HCT116 (cell line): ENCODE data around the gene ADAMTSL2. TPM values are rescaled to one million over a fixed set of nuclear protein-coding genes. Genes with fewer than 3 reads are reported as not detected.

ENCODE experiments used
- ATAC-seq: fragments of 200-7000 bp; cut with Tn5 transposase; 2 replicates; pipeline ENCODE4 v1.9.1; 2020; ENCODE audit warnings: mild to moderate bottlenecking, moderate library complexity
- BruUV-seq: library from RNA; stranded (reverse); fragments of 400-500 nt; replicated peaks from 2 replicates; lab custom pipeline; 2021; lab: Mats Ljungman, UMichigan
- CTCF ChIA-PET: fragments of 300-600 bp; sonication (Branson Sonifier 250); formaldehyde crosslinking; loops from one replicate; lab custom pipeline; 2021; ENCODE audit warnings: antibody characterized with exemption; lab: Charles Lee
- POLR2A ChIA-PET: fragments of 300-600, 350-600 bp; sonication (Branson Sonifier 250); formaldehyde crosslinking; loops from one replicate; lab custom pipeline; 2021; ENCODE audit warnings: antibody characterized with exemption; lab: Charles Lee
- RAD21 ChIA-PET, 2 experiments: fragments of 300-600 bp; sonication (Branson Sonifier 250); formaldehyde crosslinking; loops; one replicate each; lab custom pipeline; 2023; ENCODE audit warnings: low total read pairs in 2 of 2; ENCODE audit not compliant: uncharacterized antibody in 2 of 2, unreplicated experiment in 2 of 2, low non-redundant PET in 1 of 2; lab: Charles Lee
- DNase-seq: peaks from one replicate; pipeline ENCODE4 v3.0.0-alpha.2; 2010; ENCODE audit warnings: low read depth, low spot score
- H2AFZ ChIP-seq: fragments of 200-600 bp; shearing (Covaris generic), sonication (generic); 2 replicates; pipeline ENCODE4 v1.6.1; 2017; ENCODE audit warnings: low read depth, mixed run types, mixed read lengths, antibody characterized with exemption, low read length; ENCODE audit not compliant: poor library complexity, severe bottlenecking
- H3K27ac ChIP-seq: 2 replicates; pipeline ENCODE4 v1.5.1; 2012; ENCODE audit warnings: low read depth, low read length
- H3K27me3 ChIP-seq: fragments of 200-600 bp; sonication (generic); 2 replicates; pipeline ENCODE4 v1.6.1; 2016; ENCODE audit warnings: mixed run types, low read length, mixed read lengths; ENCODE audit not compliant: insufficient read depth
- H3K36me3 ChIP-seq, 2 experiments: fragments of 200-500 bp in 1 of 2; fragments of 200-600 bp in 1 of 2; sonication (Bioruptor generic) in 1 of 2; sonication (generic) in 1 of 2; 2 replicates each; pipeline versions ENCODE4 v1.5.1 to v1.6.1; 2014 to 2016; ENCODE audit warnings: low read length in 2 of 2, inconsistent platforms in 1 of 2, mixed read lengths in 1 of 2, mixed run types in 1 of 2; ENCODE audit not compliant: insufficient read depth in 2 of 2, control insufficient read depth in 1 of 2
- H3K4me1 ChIP-seq, 2 experiments: fragments of 200-600 bp in 1 of 2; sonication (generic) in 1 of 2; 2 replicates each; pipeline versions ENCODE4 v1.5.1 to v1.6.1; 2012 to 2017; ENCODE audit warnings: low read length in 2 of 2, inconsistent platforms in 1 of 2, mild to moderate bottlenecking in 1 of 2, mixed read lengths in 1 of 2, mixed run types in 1 of 2, moderate library complexity in 1 of 2; ENCODE audit not compliant: insufficient read depth in 2 of 2, control insufficient read depth in 1 of 2
- H3K4me2 ChIP-seq: fragments of 200-600 bp; sonication (generic); 2 replicates; pipeline ENCODE4 v1.6.1; 2017; ENCODE audit warnings: mixed run types, low read length, mixed read lengths
- H3K4me3 ChIP-seq, 2 experiments: fragments of 200-600 bp in 1 of 2; sonication (generic) in 1 of 2; replicated peaks in 1 of 2; 2 replicates each; pipeline ENCODE4 v1.5.1; 2011 to 2016; ENCODE audit warnings: low read length in 2 of 2, control low read depth in 1 of 2, low read depth in 1 of 2, mild to moderate bottlenecking in 1 of 2, mixed read lengths in 1 of 2, mixed run types in 1 of 2
- H3K79me2 ChIP-seq: fragments of 200-600 bp; sonication (generic); 2 replicates; pipeline ENCODE4 v1.6.1; 2017; ENCODE audit warnings: mild to moderate bottlenecking, mixed run types, low read length, moderate library complexity, mixed read lengths; ENCODE audit not compliant: insufficient read depth
- H3K9ac ChIP-seq: fragments of 200-600 bp; sonication (generic); 2 replicates; pipeline ENCODE4 v1.6.1; 2016; ENCODE audit warnings: low read length, mixed read lengths
- H3K9me2 ChIP-seq: fragments of 200-600 bp; sonication (generic), shearing (Covaris generic); 2 replicates; pipeline ENCODE4 v1.6.1; 2017; ENCODE audit warnings: mixed run types, mild to moderate bottlenecking, moderate library complexity; ENCODE audit not compliant: insufficient read depth
- H3K9me3 ChIP-seq, 2 experiments: fragments of 200-500 bp in 1 of 2; fragments of 200-600 bp in 1 of 2; sonication (Bioruptor generic) in 1 of 2; sonication (generic) in 1 of 2; 2 replicates each; pipeline ENCODE4 v1.6.1; 2014 to 2017; ENCODE audit warnings: low read length in 2 of 2, mixed read lengths in 2 of 2, inconsistent platforms in 1 of 2, low read depth in 1 of 2, mild to moderate bottlenecking in 1 of 2, mixed run types in 1 of 2, moderate library complexity in 1 of 2; ENCODE audit not compliant: control insufficient read depth in 1 of 2, insufficient read depth in 1 of 2
- H4K20me1 ChIP-seq: fragments of 200-600 bp; sonication (generic), shearing (Covaris generic); 2 replicates; pipeline ENCODE4 v1.6.1; 2017; ENCODE audit warnings: mixed run types, mild to moderate bottlenecking, moderate library complexity; ENCODE audit not compliant: insufficient read depth
- CBX3 ChIP-seq: IDR thresholded peaks from 2 replicates; pipeline ENCODE4 v1.6.1; 2012; ENCODE audit warnings: low read depth
- CEBPB ChIP-seq: IDR thresholded peaks from 2 replicates; pipeline ENCODE4 v1.6.1; 2012; ENCODE audit warnings: low read depth
- EGR1 ChIP-seq: IDR thresholded peaks from 2 replicates; pipeline ENCODE4 v1.6.1; 2012; ENCODE audit warnings: low read depth
- ELF1 ChIP-seq: IDR thresholded peaks from 2 replicates; pipeline ENCODE4 v1.6.1; 2012; ENCODE audit warnings: low read depth, borderline replicate concordance
- EZH2 ChIP-seq: fragments of 200-600 bp; sonication (generic); IDR thresholded peaks from 2 replicates; pipeline ENCODE4 v1.6.1; 2017; ENCODE audit warnings: antibody characterized with exemption, mixed run types
- EZH2phosphoT487 ChIP-seq: fragments of 200-600 bp; IDR thresholded peaks from 2 replicates; pipeline ENCODE4 v1.6.1; 2018; ENCODE audit warnings: antibody characterized with exemption, borderline replicate concordance
- JUND ChIP-seq: IDR thresholded peaks from 2 replicates; pipeline ENCODE4 v1.6.1; 2012
- POLR2A ChIP-seq: IDR thresholded peaks from 2 replicates; pipeline ENCODE4 v1.7.0; 2011; ENCODE audit warnings: borderline replicate concordance; ENCODE audit not compliant: insufficient read depth, insufficient read length; ENCODE audit errors: extremely low read depth
- POLR2AphosphoS5 ChIP-seq: IDR thresholded peaks from 2 replicates; pipeline ENCODE4 v1.6.1; 2011; ENCODE audit warnings: mild to moderate bottlenecking, low read depth, low read length, moderate library complexity
- SIN3A ChIP-seq: IDR thresholded peaks from 2 replicates; pipeline ENCODE4 v1.6.1; 2012; ENCODE audit warnings: low read depth
- SP1 ChIP-seq: IDR thresholded peaks from 2 replicates; pipeline ENCODE4 v1.6.1; 2012; ENCODE audit warnings: low read depth
- TCF7L2 ChIP-seq: IDR thresholded peaks from 2 replicates; pipeline ENCODE4 v1.7.0; 2011; ENCODE audit warnings: borderline replicate concordance, inconsistent platforms; ENCODE audit not compliant: insufficient read depth, insufficient read length; ENCODE audit errors: extremely low read depth
- ZFX ChIP-seq: fragments of 450-650 bp; IDR thresholded peaks from 2 replicates; pipeline ENCODE4 v1.6.1; 2017
- intact Hi-C: fragments of 100-400 bp; cut with micrococcal nuclease; formaldehyde crosslinking; loops from 2 replicates; pipeline ENCODE4 v1.10.0; 2022
- total RNA-seq: library from RNA; stranded (reverse); gene quantifications from one replicate; pipeline ENCODE4 v1.2.1, GENCODE V29; 2021; ENCODE audit not compliant: unreplicated experiment
- TF ChIP-seq, protein P1 (sequence below): IDR thresholded peaks from 2 replicates; pipeline ENCODE4 v1.6.1; 2012
- TF ChIP-seq, protein P2 (sequence below), 3 experiments: fragments of 200-600 bp in 1 of 3; sonication (generic) in 1 of 3; IDR thresholded peaks in 2 of 3; conservative IDR thresholded peaks in 1 of 3; 2 replicates each; pipeline ENCODE4 v1.5.1; 2012 to 2017; ENCODE audit warnings: low read depth in 2 of 3, low read length in 2 of 3, antibody characterized with exemption in 1 of 3, borderline replicate concordance in 1 of 3, control low read depth in 1 of 3, mild to moderate bottlenecking in 1 of 3, mixed read lengths in 1 of 3, mixed run types in 1 of 3, moderate library complexity in 1 of 3; ENCODE audit not compliant: insufficient read depth in 1 of 3
- TF ChIP-seq, protein P3 (sequence below): IDR thresholded peaks from 2 replicates; pipeline ENCODE4 v1.6.1; 2012
- TF ChIP-seq, protein P4 (sequence below): IDR thresholded peaks from 2 replicates; pipeline ENCODE4 v1.6.1; 2011; ENCODE audit warnings: mild to moderate bottlenecking, low read length, moderate library complexity; ENCODE audit not compliant: insufficient replicate concordance; ENCODE audit errors: extremely low read depth

Gene ADAMTSL2
- total RNA-seq, 1 experiment from 2014 or later, result not detected

DNA sequence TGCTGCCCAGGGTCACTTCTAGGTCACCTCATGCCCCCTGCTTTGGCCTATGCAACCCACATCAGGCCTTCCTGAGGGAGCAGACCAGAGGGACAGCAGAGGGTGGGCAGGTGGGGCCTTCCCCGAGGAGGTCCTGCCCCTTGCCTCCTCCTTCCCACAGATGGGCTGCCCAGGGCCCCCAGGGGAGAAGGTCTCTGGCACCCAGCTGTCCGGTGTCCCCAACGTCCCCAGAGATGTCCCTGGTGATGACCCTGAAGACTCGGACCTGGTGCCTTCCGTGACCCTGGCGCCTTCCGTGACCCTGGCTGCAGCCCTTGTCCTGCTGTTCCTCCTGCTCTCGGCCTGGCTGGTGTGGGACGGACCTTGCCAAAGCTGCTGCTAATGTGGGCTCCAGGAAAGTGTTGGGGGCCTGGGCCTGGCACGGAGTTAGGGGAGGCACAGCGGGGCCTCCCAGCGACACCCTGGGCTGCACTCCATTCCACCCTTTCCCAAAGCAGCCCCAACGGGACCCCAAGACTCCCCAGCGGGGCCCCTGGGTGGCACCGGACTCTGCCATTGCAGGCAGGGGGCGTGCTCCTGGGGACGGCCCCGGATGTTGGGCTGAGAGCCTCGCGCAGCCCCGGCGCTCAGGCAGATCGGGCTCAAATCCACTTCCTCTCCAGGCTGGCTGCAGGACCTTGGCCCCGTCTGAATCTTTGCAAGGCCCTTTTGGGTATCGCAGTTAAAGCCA lies 48.8 kb upstream of the ADAMTSL2 start:
- H3K4me1 ChIP-seq, result peaks cover 17 to 22% of the 10 kb centered on the region in 2 experiments; a peak in 3 of 4 replicates
- H3K27me3 ChIP-seq, result no peaks in the 10 kb centered on the region
- peak overlapping the region; percentile 56 for H2AFZ ChIP-seq
- TF ChIP-seq SIN3A (no peak), POLR2A (no peak), SP1 (no peak), ELF1 (no peak), EGR1 (no peak), TCF7L2 (no peak), CEBPB (no peak), CBX3 (no peak), ZFX (no peak), EZH2phosphoT487 (no peak), EZH2 (no peak), POLR2AphosphoS5 (no peak), JUND (no peak)
- TF ChIP-seq, protein P1, sequence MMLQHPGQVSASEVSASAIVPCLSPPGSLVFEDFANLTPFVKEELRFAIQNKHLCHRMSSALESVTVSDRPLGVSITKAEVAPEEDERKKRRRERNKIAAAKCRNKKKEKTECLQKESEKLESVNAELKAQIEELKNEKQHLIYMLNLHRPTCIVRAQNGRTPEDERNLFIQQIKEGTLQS, result no peak
- TF ChIP-seq, protein P2, sequence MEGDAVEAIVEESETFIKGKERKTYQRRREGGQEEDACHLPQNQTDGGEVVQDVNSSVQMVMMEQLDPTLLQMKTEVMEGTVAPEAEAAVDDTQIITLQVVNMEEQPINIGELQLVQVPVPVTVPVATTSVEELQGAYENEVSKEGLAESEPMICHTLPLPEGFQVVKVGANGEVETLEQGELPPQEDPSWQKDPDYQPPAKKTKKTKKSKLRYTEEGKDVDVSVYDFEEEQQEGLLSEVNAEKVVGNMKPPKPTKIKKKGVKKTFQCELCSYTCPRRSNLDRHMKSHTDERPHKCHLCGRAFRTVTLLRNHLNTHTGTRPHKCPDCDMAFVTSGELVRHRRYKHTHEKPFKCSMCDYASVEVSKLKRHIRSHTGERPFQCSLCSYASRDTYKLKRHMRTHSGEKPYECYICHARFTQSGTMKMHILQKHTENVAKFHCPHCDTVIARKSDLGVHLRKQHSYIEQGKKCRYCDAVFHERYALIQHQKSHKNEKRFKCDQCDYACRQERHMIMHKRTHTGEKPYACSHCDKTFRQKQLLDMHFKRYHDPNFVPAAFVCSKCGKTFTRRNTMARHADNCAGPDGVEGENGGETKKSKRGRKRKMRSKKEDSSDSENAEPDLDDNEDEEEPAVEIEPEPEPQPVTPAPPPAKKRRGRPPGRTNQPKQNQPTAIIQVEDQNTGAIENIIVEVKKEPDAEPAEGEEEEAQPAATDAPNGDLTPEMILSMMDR (IDR thresholded peaks at IDR 0.05 in 2 of 3, conservative IDR thresholded peaks at IDR 0.05 in 1 of 3; ENCODE audit: borderline replicate concordance in 1 of 3, insufficient read depth in 1 of 3, low read depth in 2 of 3, low read length in 2 of 3), result no peak; a peak in 1 of 6 replicates
- TF ChIP-seq, protein P3, sequence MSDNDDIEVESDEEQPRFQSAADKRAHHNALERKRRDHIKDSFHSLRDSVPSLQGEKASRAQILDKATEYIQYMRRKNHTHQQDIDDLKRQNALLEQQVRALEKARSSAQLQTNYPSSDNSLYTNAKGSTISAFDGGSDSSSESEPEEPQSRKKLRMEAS, result no peak
- TF ChIP-seq, protein P4, sequence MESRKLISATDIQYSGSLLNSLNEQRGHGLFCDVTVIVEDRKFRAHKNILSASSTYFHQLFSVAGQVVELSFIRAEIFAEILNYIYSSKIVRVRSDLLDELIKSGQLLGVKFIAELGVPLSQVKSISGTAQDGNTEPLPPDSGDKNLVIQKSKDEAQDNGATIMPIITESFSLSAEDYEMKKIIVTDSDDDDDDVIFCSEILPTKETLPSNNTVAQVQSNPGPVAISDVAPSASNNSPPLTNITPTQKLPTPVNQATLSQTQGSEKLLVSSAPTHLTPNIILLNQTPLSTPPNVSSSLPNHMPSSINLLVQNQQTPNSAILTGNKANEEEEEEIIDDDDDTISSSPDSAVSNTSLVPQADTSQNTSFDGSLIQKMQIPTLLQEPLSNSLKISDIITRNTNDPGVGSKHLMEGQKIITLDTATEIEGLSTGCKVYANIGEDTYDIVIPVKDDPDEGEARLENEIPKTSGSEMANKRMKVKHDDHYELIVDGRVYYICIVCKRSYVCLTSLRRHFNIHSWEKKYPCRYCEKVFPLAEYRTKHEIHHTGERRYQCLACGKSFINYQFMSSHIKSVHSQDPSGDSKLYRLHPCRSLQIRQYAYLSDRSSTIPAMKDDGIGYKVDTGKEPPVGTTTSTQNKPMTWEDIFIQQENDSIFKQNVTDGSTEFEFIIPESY, result no peak
- TF ChIP-seq, all 23 proteins: peak for 0
- CTCF ChIA-PET, result interaction anchor here (1.0 to 1.7 kb wide), 8 partner anchors 10 to 464 kb away, joined by 3 to 15 read pairs (median 6); partner anchors contain the start of gene CACFD1
- no peaks in the 10 kb centered on the region for H3K9me3 ChIP-seq
- no peak overlapping the region for H3K9ac ChIP-seq
- no peak overlapping the region for H3K4me3 ChIP-seq
- intact Hi-C loops, result loop anchor here (1.0 to 5.0 kb wide), 6 partner anchors 78 to 463 kb away; partner anchors contain the start of genes SURF1, SURF2 and SURF6
- no peak for DNase-seq
- POLR2A ChIA-PET, result interaction anchor here (1.3 to 1.5 kb wide), 2 partner anchors 26 to 138 kb away, joined by 4 read pairs; partner anchors contain the start of genes CACFD1, MED22 and RPL7A
- H3K27ac ChIP-seq, result peak overlapping the region; percentile 41; the same call in 1 of the 2 replicates
- no peaks in the 10 kb centered on the region for H3K9me2 ChIP-seq
- no peaks in the 10 kb centered on the region for H3K79me2 ChIP-seq
- H4K20me1 ChIP-seq, result no peaks in the 10 kb centered on the region
- RAD21 ChIA-PET, result no interaction called here
- H3K36me3 ChIP-seq, result no peaks in the 10 kb centered on the region
- ATAC-seq, result peak; percentile 52
- peak overlapping the region; percentile 54 for H3K4me2 ChIP-seq
- no TSS peak for BruUV-seq
